Astrocyte (in vitro differentiated cells and primary cell): ENCODE results near the gene GPA33. TPM values are rescaled to one million over a fixed set of nuclear protein-coding genes. Genes with fewer than 3 reads are reported as not detected.

Experiments used
- DNase-seq: peaks from one replicate; pipeline ENCODE4 v3.0.0-alpha.2; 2010; ENCODE audit warnings: low read depth
- FAIRE-seq: peaks from 2 replicates; lab custom pipeline; 2011; peaks lifted over from hg19 to GRCh38; lab: Jason Lieb, UNC
- H2AFZ ChIP-seq: 2 replicates; pipeline ENCODE4 v1.6.0; 2012; ENCODE audit warnings: low read depth, low read length, inconsistent platforms
- H3K27ac ChIP-seq: 2 replicates; pipeline ENCODE4 v1.5.1; 2011; ENCODE audit warnings: low read depth, low read length, inconsistent platforms
- H3K27me3 ChIP-seq: 2 replicates; pipeline ENCODE4 v1.6.0; 2011; ENCODE audit warnings: low read length, inconsistent platforms; ENCODE audit not compliant: insufficient read depth
- H3K36me3 ChIP-seq: 2 replicates; pipeline ENCODE4 v1.5.1; 2011; ENCODE audit warnings: low read length, inconsistent platforms; ENCODE audit not compliant: insufficient read depth
- H3K4me1 ChIP-seq: 2 replicates; pipeline ENCODE4 v1.5.1; 2011; ENCODE audit warnings: low read length, inconsistent platforms; ENCODE audit not compliant: insufficient read depth
- H3K4me2 ChIP-seq: 2 replicates; pipeline ENCODE4 v1.6.0; 2012; ENCODE audit warnings: low read length, inconsistent platforms
- H3K4me3 ChIP-seq: 2 replicates; pipeline ENCODE4 v1.5.1; 2011; ENCODE audit warnings: low read depth, mild to moderate bottlenecking, low read length, inconsistent platforms; ENCODE audit not compliant: insufficient read depth
- H3K79me2 ChIP-seq: 2 replicates; pipeline ENCODE4 v1.6.0; 2012; ENCODE audit warnings: mild to moderate bottlenecking, low read length, inconsistent platforms; ENCODE audit not compliant: insufficient read depth
- H3K9ac ChIP-seq: 2 replicates; pipeline ENCODE4 v1.6.0; 2012; ENCODE audit warnings: mild to moderate bottlenecking, low read length, inconsistent platforms
- H3K9me3 ChIP-seq: 2 replicates; pipeline ENCODE4 v1.5.1; 2012; ENCODE audit warnings: low read depth, mild to moderate bottlenecking, low read length, inconsistent platforms; ENCODE audit not compliant: insufficient read depth
- H4K20me1 ChIP-seq: 2 replicates; pipeline ENCODE4 v1.6.0; 2012; ENCODE audit warnings: low read length, inconsistent platforms; ENCODE audit not compliant: insufficient read depth
- H3K27ac Mint-ChIP-seq: one replicate; pipeline ENCODE4 v1.8.0; 2021; ENCODE audit warnings: mild to moderate bottlenecking, mixed read lengths; ENCODE audit not compliant: unreplicated experiment
- H3K27me3 Mint-ChIP-seq: one replicate; pipeline ENCODE4 v1.8.0; 2021; ENCODE audit warnings: low read depth, mixed read lengths; ENCODE audit not compliant: unreplicated experiment
- H3K36me3 Mint-ChIP-seq: one replicate; pipeline ENCODE4 v1.8.0; 2021; ENCODE audit warnings: low read depth, mixed read lengths; ENCODE audit not compliant: unreplicated experiment
- H3K4me1 Mint-ChIP-seq: one replicate; pipeline ENCODE4 v1.8.0; 2021; ENCODE audit warnings: low read depth, mixed read lengths; ENCODE audit not compliant: unreplicated experiment
- H3K4me3 Mint-ChIP-seq: one replicate; pipeline ENCODE4 v1.8.0; 2021; ENCODE audit warnings: mild to moderate bottlenecking, moderate library complexity, mixed read lengths; ENCODE audit not compliant: unreplicated experiment
- H3K9me3 Mint-ChIP-seq: one replicate; pipeline ENCODE4 v1.8.0; 2021; ENCODE audit warnings: mild to moderate bottlenecking, mixed read lengths; ENCODE audit not compliant: unreplicated experiment
- CTCF ChIP-seq: IDR thresholded peaks from 2 replicates; pipeline ENCODE4 v1.5.1; 2011; ENCODE audit warnings: low read depth, mild to moderate bottlenecking, inconsistent platforms, low read length, moderate library complexity; ENCODE audit not compliant: insufficient read depth
- EZH2 ChIP-seq: IDR thresholded peaks from 2 replicates; pipeline ENCODE4 v1.6.1; 2012; ENCODE audit warnings: mild to moderate bottlenecking, low read length, inconsistent platforms; ENCODE audit not compliant: insufficient read depth
- total RNA-seq: library from RNA; stranded (reverse); gene quantifications from 2 replicates; pipeline ENCODE4 v1.2.1, GENCODE V29; 2021

Gene GPA33
- total RNA-seq, 1 donor from 2014 or later: 1.2 TPM

GRCh38 chr1:167059045-167059808, 30.9 kb downstream of the GPA33 start:
- peaks cover 5% of the 10 kb centered on the region for H3K4me1 ChIP-seq
- H3K4me3 Mint-ChIP-seq: no peak overlapping the region
- H2AFZ ChIP-seq: peak overlapping the region; percentile 66
- no peaks in the 10 kb centered on the region for H3K36me3 Mint-ChIP-seq
- no peak overlapping the region for H3K27ac Mint-ChIP-seq
- H3K4me3 ChIP-seq: no peak overlapping the region
- TF ChIP-seq CTCF: peak; percentile 99
- no peak for TF ChIP-seq EZH2
- H3K9ac ChIP-seq: no peak overlapping the region
- no peaks in the 10 kb centered on the region for H3K79me2 ChIP-seq
- no peaks in the 10 kb centered on the region for H4K20me1 ChIP-seq
- H3K36me3 ChIP-seq: no peaks in the 10 kb centered on the region
- H3K9me3 Mint-ChIP-seq: no peaks in the 10 kb centered on the region
- peaks cover 9% of the 10 kb centered on the region for H3K4me1 Mint-ChIP-seq
- FAIRE-seq (no peak), DNase-seq (peak; percentile 24)
- H3K4me2 ChIP-seq: peak overlapping the region; percentile 70
- no peaks in the 10 kb centered on the region for H3K9me3 ChIP-seq
- H3K27me3 Mint-ChIP-seq: peaks cover 9% of the 10 kb centered on the region
- H3K27me3 ChIP-seq: no peaks in the 10 kb centered on the region
- no peak overlapping the region for H3K27ac ChIP-seq

GRCh38 chr1:167057241-167057688, 32.9 kb downstream of the GPA33 start:
- Histone ChIP-seq H3K4me1 (peaks cover 5% of the 10 kb centered on the region), H4K20me1 (no peaks in the 10 kb centered on the region), H3K9ac (no peak overlapping the region), H3K27me3 (no peaks in the 10 kb centered on the region), H3K36me3 (no peaks in the 10 kb centered on the region), H3K27ac (no peak overlapping the region), H3K79me2 (no peaks in the 10 kb centered on the region), H3K4me2 (no peak overlapping the region), H2AFZ (no peak overlapping the region), H3K4me3 (no peak overlapping the region), H3K9me3 (no peaks in the 10 kb centered on the region)
- no peaks in the 10 kb centered on the region for H3K9me3 Mint-ChIP-seq
- TF ChIP-seq EZH2 (no peak), CTCF (peak; percentile 58)
- peaks cover 9% of the 10 kb centered on the region for H3K4me1 Mint-ChIP-seq
- H3K27ac Mint-ChIP-seq: no peak overlapping the region
- no peaks in the 10 kb centered on the region for H3K36me3 Mint-ChIP-seq
- H3K27me3 Mint-ChIP-seq: peaks cover 19% of the 10 kb centered on the region
- peak; percentile 18 for DNase-seq
- no peak for FAIRE-seq
- H3K4me3 Mint-ChIP-seq: no peak overlapping the region
